Measurements from ENCODE around the gene FRMD4A. TPM values are rescaled to one million over a fixed set of nuclear protein-coding genes. Genes with fewer than 3 reads are reported as not detected.
"Not testable (repeated sequence)": the region's sequence is repeated elsewhere in the genome, so short reads cannot be mapped to it uniquely, and the experiment has no call there.

The FRMD4A gene
- total RNA-seq, 4 donors from 2014 or later = 13.7 to 27.2 (median 19.6) TPM

DNA sequence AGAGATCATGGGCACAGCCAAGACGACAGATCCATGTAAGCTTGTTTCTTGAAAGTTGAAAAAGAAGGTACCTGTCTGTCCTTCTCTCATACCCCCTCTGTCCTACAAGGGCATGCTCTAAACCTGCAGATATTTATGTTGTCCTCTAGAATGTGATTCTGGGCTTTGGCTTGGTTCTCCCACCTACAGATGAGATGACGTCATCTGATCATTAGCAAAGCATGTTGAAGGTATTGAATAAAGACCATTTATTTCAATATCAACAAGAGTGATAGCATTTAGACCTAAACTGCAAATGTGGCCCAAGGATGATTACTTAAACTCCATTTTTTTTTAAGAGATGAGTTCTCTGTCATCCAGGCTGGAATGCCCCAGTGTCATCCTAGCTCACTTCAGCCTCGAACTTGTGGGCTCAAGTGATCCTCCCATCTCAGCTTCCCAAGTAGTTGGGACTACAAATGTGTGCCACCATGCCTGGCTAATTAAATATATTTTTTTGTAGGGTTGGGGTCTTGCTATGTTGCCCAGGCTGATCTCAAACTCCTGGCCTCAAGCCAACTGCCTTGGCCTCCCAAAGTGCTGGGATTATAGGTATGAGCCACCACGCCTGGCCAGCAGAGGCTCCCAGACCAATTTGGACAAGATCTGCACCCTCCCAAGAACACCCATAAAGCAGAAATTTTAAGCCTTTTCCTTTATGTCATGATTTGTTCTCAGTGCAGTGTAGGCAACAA is 559.8 kb downstream of the FRMD4A start:
- no peak overlapping the region for H3K4me3 ChIP-seq
- 95 to 100% methylated on average over 2 to 3 of the region's 4 CpGs for WGBS, 2 donors (ENCODE audit: low coverage in 1 of 2)
- H3K27me3 ChIP-seq = no peaks in the 10 kb centered on the region
- H3K9me3 ChIP-seq = no peaks in the 10 kb centered on the region
- no peak overlapping the region for H3K27ac ChIP-seq
- ATAC-seq = no peak
- H3K4me1 ChIP-seq = no peaks in the 10 kb centered on the region
- TF ChIP-seq EP300 (IDR thresholded peaks at IDR 0.05) (no peak), POLR2A (IDR thresholded peaks at IDR 0.05) (no peak), POLR2AphosphoS5 (IDR thresholded peaks at IDR 0.05) (no peak)
- TF ChIP-seq, protein P1, sequence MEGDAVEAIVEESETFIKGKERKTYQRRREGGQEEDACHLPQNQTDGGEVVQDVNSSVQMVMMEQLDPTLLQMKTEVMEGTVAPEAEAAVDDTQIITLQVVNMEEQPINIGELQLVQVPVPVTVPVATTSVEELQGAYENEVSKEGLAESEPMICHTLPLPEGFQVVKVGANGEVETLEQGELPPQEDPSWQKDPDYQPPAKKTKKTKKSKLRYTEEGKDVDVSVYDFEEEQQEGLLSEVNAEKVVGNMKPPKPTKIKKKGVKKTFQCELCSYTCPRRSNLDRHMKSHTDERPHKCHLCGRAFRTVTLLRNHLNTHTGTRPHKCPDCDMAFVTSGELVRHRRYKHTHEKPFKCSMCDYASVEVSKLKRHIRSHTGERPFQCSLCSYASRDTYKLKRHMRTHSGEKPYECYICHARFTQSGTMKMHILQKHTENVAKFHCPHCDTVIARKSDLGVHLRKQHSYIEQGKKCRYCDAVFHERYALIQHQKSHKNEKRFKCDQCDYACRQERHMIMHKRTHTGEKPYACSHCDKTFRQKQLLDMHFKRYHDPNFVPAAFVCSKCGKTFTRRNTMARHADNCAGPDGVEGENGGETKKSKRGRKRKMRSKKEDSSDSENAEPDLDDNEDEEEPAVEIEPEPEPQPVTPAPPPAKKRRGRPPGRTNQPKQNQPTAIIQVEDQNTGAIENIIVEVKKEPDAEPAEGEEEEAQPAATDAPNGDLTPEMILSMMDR (IDR thresholded peaks at IDR 0.05) = no peak
- H3K36me3 ChIP-seq = no peaks in the 10 kb centered on the region

DNA sequence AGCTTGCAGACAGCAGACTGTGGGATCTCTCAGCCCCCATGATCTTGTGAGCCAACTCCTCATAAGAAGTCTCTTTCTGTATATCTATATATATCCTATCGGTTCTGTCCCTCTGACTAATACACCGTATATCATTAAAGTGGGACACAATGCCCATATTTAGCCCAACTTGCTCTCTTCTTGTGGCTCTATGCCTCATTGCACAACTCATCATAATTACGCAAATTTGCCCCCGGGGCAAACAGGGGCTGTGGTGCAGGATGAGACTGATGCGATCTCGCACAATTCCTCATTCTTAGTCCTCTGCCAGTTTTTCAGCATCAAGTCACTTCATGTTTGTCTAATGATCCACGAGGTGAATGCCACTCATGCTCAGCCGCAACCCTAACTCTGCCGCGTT is 560.8 kb downstream of the FRMD4A start:
- no peak overlapping the region for H3K4me3 ChIP-seq
- H3K27ac ChIP-seq = no peak overlapping the region
- 83 to 98% methylated on average over 6 to 10 of the region's 10 CpGs for WGBS, 2 donors (ENCODE audit: low coverage in 1 of 2)
- peaks cover 0 to 6% (median 0%) of the 10 kb centered on the region in 3 donors for H3K4me1 ChIP-seq
- no peaks in the 10 kb centered on the region for H3K36me3 ChIP-seq
- no peaks in the 10 kb centered on the region for H3K9me3 ChIP-seq
- ATAC-seq = no peak
- no peaks in the 10 kb centered on the region for H3K27me3 ChIP-seq
- TF ChIP-seq POLR2A (IDR thresholded peaks at IDR 0.05) (no peak), EP300 (IDR thresholded peaks at IDR 0.05) (no peak), POLR2AphosphoS5 (IDR thresholded peaks at IDR 0.05) (no peak)
- TF ChIP-seq, protein P1 (IDR thresholded peaks at IDR 0.05) = no peak

DNA sequence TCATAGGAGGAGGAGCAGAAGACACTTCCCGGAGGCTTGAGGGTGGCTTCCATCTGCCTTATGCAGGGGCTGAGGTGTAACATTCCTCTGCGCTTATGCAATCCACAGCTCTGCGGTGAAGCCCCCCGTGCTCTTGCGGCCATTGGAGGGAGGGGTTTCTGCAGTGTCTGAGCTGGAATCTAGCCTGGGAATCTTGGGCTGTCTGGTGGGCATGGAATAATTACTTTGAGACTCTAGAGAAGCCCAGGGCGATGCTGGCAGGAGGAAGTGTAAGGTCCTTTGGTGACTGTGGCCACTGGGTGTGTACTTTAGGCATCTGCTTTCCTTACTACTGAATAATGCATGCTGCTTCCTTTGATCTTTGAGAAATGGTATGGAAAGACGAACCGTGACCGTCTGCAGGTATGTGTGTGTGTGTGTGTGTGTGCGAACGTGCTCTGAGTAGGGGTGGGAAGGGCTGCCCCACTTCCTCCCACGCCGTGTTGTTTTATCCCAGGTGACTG is 563.0 kb downstream of the FRMD4A start:
- WGBS, 2 donors (ENCODE audit: low coverage in 1 of 2) = 50 to 74% methylated on average over 4 to 7 of the region's 13 CpGs
- TF ChIP-seq POLR2A (IDR thresholded peaks at IDR 0.05) (no peak), EP300 (IDR thresholded peaks at IDR 0.05) (no peak), POLR2AphosphoS5 (IDR thresholded peaks at IDR 0.05) (no peak)
- TF ChIP-seq, protein P1 (IDR thresholded peaks at IDR 0.05) = no peak
- Histone ChIP-seq H3K4me1 (peaks cover 0 to 6% (median 0%) of the 10 kb centered on the region in 3 donors), H3K9me3 (no peaks in the 10 kb centered on the region), H3K36me3 (no peaks in the 10 kb centered on the region), H3K4me3 (no peak overlapping the region), H3K27me3 (no peaks in the 10 kb centered on the region), H3K27ac (no peak overlapping the region)
- ATAC-seq = no peak

DNA sequence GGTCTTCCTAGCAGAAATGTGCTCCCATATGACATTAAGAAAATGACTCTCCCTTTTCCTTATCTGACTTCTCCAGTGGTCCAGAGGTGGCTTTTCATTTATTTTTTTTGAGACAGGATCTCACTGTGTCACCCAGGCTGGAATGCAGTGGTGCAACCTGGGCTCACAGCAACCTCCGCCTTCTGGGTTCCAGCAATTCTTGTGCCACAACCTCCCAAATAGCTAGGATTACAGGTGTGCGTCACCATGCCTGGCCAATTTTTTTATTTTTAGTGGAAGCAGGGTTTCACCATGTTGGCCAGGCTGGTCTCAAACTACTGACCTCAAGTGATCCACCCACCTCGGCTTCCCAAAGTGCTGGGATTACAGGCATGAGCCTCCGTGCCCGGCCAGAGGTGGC is 563.6 kb downstream of the FRMD4A start:
- H3K27me3 ChIP-seq, H3K36me3 ChIP-seq, H3K27ac ChIP-seq, ATAC-seq, H3K9me3 ChIP-seq, H3K4me1 ChIP-seq, H3K4me3 ChIP-seq: not testable (repeated sequence)
- WGBS, 2 donors (ENCODE audit: low coverage in 1 of 2) = 40 to 94% methylated on average over 1 to 3 of the region's 5 CpGs

DNA sequence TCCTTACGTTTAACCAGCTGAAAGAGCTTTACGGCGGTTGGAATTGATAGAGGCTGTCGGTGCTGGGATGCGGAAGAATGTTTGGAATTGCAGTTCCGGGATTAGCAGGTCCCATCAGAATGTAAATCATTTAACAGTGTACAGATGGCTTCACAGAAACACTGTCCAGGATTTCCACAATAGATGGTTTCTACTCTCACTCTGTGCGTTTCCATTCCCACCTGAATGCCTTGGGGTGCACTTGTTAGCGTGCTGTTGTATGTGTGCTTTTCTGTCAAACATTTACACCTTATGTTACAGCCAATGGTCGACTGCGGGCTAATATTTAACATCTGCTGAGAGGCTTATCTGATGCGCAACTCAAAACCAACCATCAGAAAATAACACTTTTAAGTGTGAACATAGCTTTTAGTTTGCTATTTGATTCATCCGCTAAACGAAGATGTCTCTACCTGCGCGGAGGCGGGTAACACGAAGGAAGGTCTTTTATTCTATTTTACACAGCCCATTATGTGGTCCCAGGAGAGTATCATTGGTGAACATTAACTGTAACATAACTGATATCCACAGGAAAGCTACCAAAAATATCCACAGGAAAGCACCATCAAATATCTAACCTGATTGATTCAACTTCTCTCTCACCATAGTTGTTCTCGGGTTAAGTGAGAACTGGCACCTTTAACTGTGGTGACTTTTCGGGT is 564.9 kb downstream of the FRMD4A start:
- no peak for TF ChIP-seq POLR2A (IDR thresholded peaks at IDR 0.05)
- TF ChIP-seq, protein P1 (IDR thresholded peaks at IDR 0.05) = no peak
- no peak for TF ChIP-seq EP300 (IDR thresholded peaks at IDR 0.05)
- TF ChIP-seq POLR2AphosphoS5 (IDR thresholded peaks at IDR 0.05) = no peak
- H3K4me1 ChIP-seq = peaks cover 0 to 6% (median 0%) of the 10 kb centered on the region in 3 donors
- H3K9me3 ChIP-seq = no peaks in the 10 kb centered on the region
- H3K36me3 ChIP-seq = no peaks in the 10 kb centered on the region
- H3K27ac ChIP-seq = no peak overlapping the region
- H3K27me3 ChIP-seq = no peaks in the 10 kb centered on the region
- no peak overlapping the region for H3K4me3 ChIP-seq
- 70 to 76% methylated on average over 14 to 19 of the region's 19 CpGs for WGBS, 2 donors (ENCODE audit: low coverage in 1 of 2)
- no peak for ATAC-seq
